B cell (primary cell): Measurements from ENCODE around the gene RAC2. TPM values are rescaled to one million over a fixed set of nuclear protein-coding genes. Genes with fewer than 3 reads are reported as not detected.
"Not testable (repeated sequence)": the region's sequence is repeated elsewhere in the genome, so short reads cannot be mapped to it uniquely, and the experiment has no call there.

Experiments used
- ATAC-seq: fragments of 200-7000 bp; cut with Tn5 transposase; one replicate; pipeline ENCODE4 v1.10.0; 2021; ENCODE audit warnings: low read depth, mild to moderate bottlenecking, moderate number of reproducible peaks, moderate library complexity
- CTCF ChIA-PET: fragments of 350-600 bp; sonication (Branson Sonifier 250); formaldehyde crosslinking; loops from one replicate; lab custom pipeline; 2021; ENCODE audit warnings: antibody characterized with exemption, inconsistent platforms; lab: Charles Lee
- POLR2A ChIA-PET: fragments of 350-600 bp; sonication (Branson Sonifier 250); formaldehyde crosslinking; loops from one replicate; lab custom pipeline; 2021; ENCODE audit warnings: antibody characterized with exemption; lab: Charles Lee
- DNase-seq: peaks from one replicate; pipeline ENCODE4 v3.0.0; 2013
- H2AFZ ChIP-seq: 2 replicates; pipeline ENCODE4 v1.6.1; 2012; ENCODE audit warnings: mild to moderate bottlenecking, low read depth, low read length; ENCODE audit not compliant: insufficient read depth, poor library complexity, severe bottlenecking
- H3K27ac ChIP-seq, 2 donors: 1 replicate in 1 of 2; 2 replicates in 1 of 2; pipeline ENCODE4 v1.5.1; 2012 to 2013; ENCODE audit warnings: low read length in 2 of 2, mild to moderate bottlenecking in 2 of 2, moderate library complexity in 1 of 2
- H3K27me3 ChIP-seq, 4 experiments: fragments of 200-600 bp in 1 of 4; sonication (generic) in 1 of 4; replicated peaks in 1 of 4; 1 replicate in 2 of 4; 2 replicates in 2 of 4; pipeline versions ENCODE4 v1.6.1 to v1.7.0; 2013 to 2016; ENCODE audit warnings: low read length in 3 of 4, mild to moderate bottlenecking in 2 of 4, mixed read lengths in 1 of 4, moderate library complexity in 1 of 4; ENCODE audit not compliant: insufficient read depth in 4 of 4, control insufficient read depth in 3 of 4; ENCODE audit errors: control extremely low read depth in 1 of 4
- H3K36me3 ChIP-seq, 2 experiments: replicated peaks in 1 of 2; 1 replicate in 1 of 2; 2 replicates in 1 of 2; pipeline versions ENCODE4 v1.6.1 to v1.7.1; 2013; ENCODE audit warnings: low read length in 1 of 2; ENCODE audit not compliant: insufficient read depth in 2 of 2, control insufficient read depth in 1 of 2; ENCODE audit errors: control extremely low read depth in 1 of 2, extremely low read depth in 1 of 2
- H3K4me1 ChIP-seq, 2 donors: fragments of 200-600 bp in 1 of 2; sonication (generic) in 1 of 2; 1 replicate in 1 of 2; 2 replicates in 1 of 2; pipeline versions ENCODE4 v1.5.1 to v1.6.1; 2013 to 2017; ENCODE audit warnings: low read length in 2 of 2; ENCODE audit not compliant: control insufficient read depth in 2 of 2, insufficient read depth in 2 of 2
- H3K4me2 ChIP-seq: replicated peaks from 2 replicates; pipeline ENCODE3; 2012; ENCODE audit warnings: mild to moderate bottlenecking, low read depth, low read length; ENCODE audit not compliant: poor library complexity, severe bottlenecking
- H3K4me3 ChIP-seq, 5 experiments: fragments of 200-600 bp in 1 of 5; sonication (generic) in 1 of 5; 1 replicate in 3 of 5; 2 replicates in 2 of 5; pipeline versions ENCODE4 v1.5.1 to v1.7.0; 2011 to 2016; ENCODE audit warnings: low read length in 4 of 5, mild to moderate bottlenecking in 4 of 5, low read depth in 2 of 5, control low read depth in 1 of 5, moderate library complexity in 1 of 5; ENCODE audit not compliant: insufficient read depth in 1 of 5; ENCODE audit errors: control extremely low read depth in 1 of 5, extremely low read depth in 1 of 5
- H3K79me2 ChIP-seq: fragments of 200-600 bp; sonication (generic); one replicate; pipeline ENCODE4 v1.6.0; 2016; ENCODE audit warnings: low read length; ENCODE audit not compliant: control insufficient read depth, insufficient read depth
- H3K9ac ChIP-seq: fragments of 200-600 bp; sonication (generic); 2 replicates; pipeline ENCODE4 v1.6.1; 2017; ENCODE audit warnings: mild to moderate bottlenecking, low read length, moderate library complexity
- H3K9me3 ChIP-seq, 3 donors: one replicate each; pipeline versions ENCODE4 v1.6.1 to v1.7.1; 2013; ENCODE audit warnings: low read length in 2 of 3; ENCODE audit not compliant: control insufficient read depth in 2 of 3, insufficient read depth in 1 of 3; ENCODE audit errors: control extremely low read depth in 1 of 3
- H4K20me1 ChIP-seq: 2 replicates; pipeline ENCODE4 v1.6.0; 2012; ENCODE audit warnings: mild to moderate bottlenecking, low read length; ENCODE audit not compliant: insufficient read depth, control insufficient read depth, poor library complexity, severe bottlenecking
- H3K27ac Mint-ChIP-seq: one replicate; pipeline ENCODE4 v1.8.0; 2021; ENCODE audit warnings: mixed read lengths
- H3K27me3 Mint-ChIP-seq: one replicate; pipeline ENCODE4 v1.8.0; 2021; ENCODE audit warnings: mixed read lengths
- H3K4me1 Mint-ChIP-seq: one replicate; pipeline ENCODE4 v1.8.0; 2021; ENCODE audit warnings: mixed read lengths
- H3K4me3 Mint-ChIP-seq: one replicate; pipeline ENCODE4 v1.8.0; 2021; ENCODE audit warnings: mixed read lengths
- H3K9me3 Mint-ChIP-seq: one replicate; pipeline ENCODE4 v1.8.0; 2022; ENCODE audit warnings: mixed read lengths; ENCODE audit not compliant: insufficient read depth
- CTCF ChIP-seq: fragments of 200-600 bp; IDR thresholded peaks from one replicate; pipeline ENCODE4 v1.8.0; 2022; ENCODE audit warnings: antibody characterized with exemption, mild to moderate bottlenecking
- EZH2 ChIP-seq: IDR thresholded peaks from 2 replicates; pipeline ENCODE4 v1.6.1; 2012; ENCODE audit warnings: borderline replicate concordance, low read depth, mild to moderate bottlenecking, moderate library complexity, low read length; ENCODE audit not compliant: insufficient read depth, poor library complexity, severe bottlenecking
- WGBS: methylation state at CpG from one replicate; pipeline ENCODE4 v1.1.5; 2013; ENCODE audit warnings: missing lambda C conversion rate; ENCODE audit not compliant: insufficient coverage; 5-methylcytosine and 5-hydroxymethylcytosine counted together
- intact Hi-C: fragments of 100-400 bp; cut with micrococcal nuclease; formaldehyde crosslinking; loops from one replicate; pipeline ENCODE4 v1.10.0; 2022
- polyA plus RNA-seq: library from polyadenylated mRNA; depleted of rRNA; stranded (reverse); fragments of >200 nt; gene quantifications from 2 replicates; pipeline ENCODE4 v1.2.3, GENCODE V29; 2012
- total RNA-seq, 2 donors: library from RNA; stranded (reverse); fragments of 120-200 nt in 1 of 2; gene quantifications; 1 replicate in 1 of 2; 2 replicates in 1 of 2; pipeline versions ENCODE4 v1.2.3 to v1.2.4, GENCODE V29; 2013 to 2022

The RAC2 gene
- total and polyA plus RNA-seq, 2 donors (not counting 1 experiment from before 2014, with no cell fraction given) = 273 to 776 TPM

GRCh38 chr22:37202001-37202555, 42.0 kb downstream of the RAC2 start:
- peaks cover 0 to 2% of the 10 kb centered on the region in 2 experiments for H3K36me3 ChIP-seq
- H3K4me1 Mint-ChIP-seq = peaks cover 29% of the 10 kb centered on the region
- no peaks in the 10 kb centered on the region for H3K27me3 ChIP-seq
- no peaks in the 10 kb centered on the region for H3K9me3 ChIP-seq
- H3K9ac ChIP-seq = no peak overlapping the region
- no peaks in the 10 kb centered on the region for H4K20me1 ChIP-seq
- H3K79me2 ChIP-seq = peaks cover 5% of the 10 kb centered on the region
- H3K27ac ChIP-seq = no peak overlapping the region
- H2AFZ ChIP-seq = no peak overlapping the region
- 96% methylated on average over 3 of the region's 5 CpGs for WGBS
- TF ChIP-seq CTCF (no peak), EZH2 (no peak)
- intact Hi-C loops = no loop called here
- peak overlapping the region; percentile 41 for H3K27ac Mint-ChIP-seq
- ChIA-PET CTCF (interaction anchor here (0.8 to 7.3 kb wide), 7 partner anchors 9 to 58 kb away, joined by 3 to 119 read pairs (median 5); no protein-coding TSS in a partner anchor), POLR2A (interaction anchor here (0.8 kb wide), 1 partner anchor 22 kb away, joined by 3 read pairs; no protein-coding TSS in a partner anchor)
- DNase-seq (no peak), ATAC-seq (no peak)
- H3K4me1 ChIP-seq = peaks cover 21 to 34% of the 10 kb centered on the region in 2 donors
- H3K27me3 Mint-ChIP-seq = no peaks in the 10 kb centered on the region
- H3K4me3 ChIP-seq = no peak overlapping the region
- no peak overlapping the region for H3K4me3 Mint-ChIP-seq
- no peaks in the 10 kb centered on the region for H3K9me3 Mint-ChIP-seq
- no peak overlapping the region for H3K4me2 ChIP-seq

- H3K4me3 ChIP-seq, DNase-seq, H3K9ac ChIP-seq, H2AFZ ChIP-seq, intact Hi-C loops, ATAC-seq, H3K36me3 ChIP-seq, H4K20me1 ChIP-seq, H3K27me3 Mint-ChIP-seq, H3K4me2 ChIP-seq, H3K27ac Mint-ChIP-seq, H3K9me3 Mint-ChIP-seq, H3K9me3 ChIP-seq, H3K4me3 Mint-ChIP-seq, H3K27me3 ChIP-seq, H3K27ac ChIP-seq: not testable (repeated sequence)
- H3K79me2 ChIP-seq = peaks cover 11% of the 10 kb centered on the region
- H3K4me1 ChIP-seq = peaks cover 21 to 34% of the 10 kb centered on the region in 2 donors
- CTCF ChIA-PET = interaction anchor here (1.4 to 7.3 kb wide), 6 partner anchors 9 to 59 kb away, joined by 3 to 119 read pairs (median 24); no protein-coding TSS in a partner anchor
- WGBS = 96% methylated on average over 3 of the region's 6 CpGs
- POLR2A ChIA-PET = interaction anchor here (1.3 to 4.8 kb wide), 2 partner anchors 23 to 42 kb away, joined by 3 to 45 read pairs; partner anchors contain the start of gene RAC2
- peaks cover 29% of the 10 kb centered on the region for H3K4me1 Mint-ChIP-seq
Measured at GRCh38 chr22:37201443-37201820, 42.6 kb downstream of the RAC2 start.
